ENCODE measurements around the gene ANKRD12. TPM values are rescaled to one million over a fixed set of nuclear protein-coding genes. Genes with fewer than 3 reads are reported as not detected.

The ANKRD12 gene
- total and polyA plus RNA-seq, 2 donors (not counting 1 experiment from before 2014, with no cell fraction given), result 8.0 to 183 TPM

DNA sequence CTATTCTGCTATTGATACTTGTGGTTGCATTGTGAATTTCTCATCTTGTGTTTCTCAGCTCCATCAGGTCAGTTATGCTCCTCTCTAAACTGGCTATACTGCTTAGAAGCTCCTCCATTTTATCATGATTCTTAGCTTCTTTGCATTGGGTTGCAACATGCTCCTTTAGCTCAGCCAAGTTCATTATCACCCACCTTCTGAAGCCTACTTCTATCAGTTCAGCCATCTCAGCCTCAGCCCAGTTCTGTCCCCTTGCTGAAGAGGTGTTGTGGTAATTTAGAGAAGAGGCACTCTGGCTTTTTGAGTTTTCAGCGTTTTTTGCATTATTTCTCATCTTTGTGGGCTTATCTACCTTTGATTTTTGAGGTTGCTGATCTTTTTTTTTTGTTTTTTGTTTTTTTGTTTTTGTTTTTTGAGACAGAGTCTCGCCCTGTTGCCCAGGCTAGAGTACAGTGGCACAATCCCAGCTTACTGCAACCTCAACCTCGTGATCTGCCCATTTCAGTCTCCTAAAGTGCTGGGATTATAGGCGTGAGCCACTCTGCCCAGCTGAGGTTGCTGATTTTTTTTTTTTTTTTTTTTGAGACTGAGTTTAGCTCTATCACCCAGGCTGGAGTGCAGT lies 36.0 kb downstream of the ANKRD12 start:
- ChIA-PET POLR2A (no interaction called here), CTCF (interaction anchor here (1.6 kb wide), 1 partner anchor 12 kb away, joined by 4 read pairs; no protein-coding TSS in a partner anchor)
- no peaks in the 10 kb centered on the region for H3K27me3 Mint-ChIP-seq
- H3K9me3 Mint-ChIP-seq (ENCODE audit: insufficient read depth), result no peaks in the 10 kb centered on the region
- H2AFZ ChIP-seq (ENCODE audit: insufficient read depth, low read depth, low read length, poor library complexity, severe bottlenecking), result no peak overlapping the region
- TF ChIP-seq, protein P1, sequence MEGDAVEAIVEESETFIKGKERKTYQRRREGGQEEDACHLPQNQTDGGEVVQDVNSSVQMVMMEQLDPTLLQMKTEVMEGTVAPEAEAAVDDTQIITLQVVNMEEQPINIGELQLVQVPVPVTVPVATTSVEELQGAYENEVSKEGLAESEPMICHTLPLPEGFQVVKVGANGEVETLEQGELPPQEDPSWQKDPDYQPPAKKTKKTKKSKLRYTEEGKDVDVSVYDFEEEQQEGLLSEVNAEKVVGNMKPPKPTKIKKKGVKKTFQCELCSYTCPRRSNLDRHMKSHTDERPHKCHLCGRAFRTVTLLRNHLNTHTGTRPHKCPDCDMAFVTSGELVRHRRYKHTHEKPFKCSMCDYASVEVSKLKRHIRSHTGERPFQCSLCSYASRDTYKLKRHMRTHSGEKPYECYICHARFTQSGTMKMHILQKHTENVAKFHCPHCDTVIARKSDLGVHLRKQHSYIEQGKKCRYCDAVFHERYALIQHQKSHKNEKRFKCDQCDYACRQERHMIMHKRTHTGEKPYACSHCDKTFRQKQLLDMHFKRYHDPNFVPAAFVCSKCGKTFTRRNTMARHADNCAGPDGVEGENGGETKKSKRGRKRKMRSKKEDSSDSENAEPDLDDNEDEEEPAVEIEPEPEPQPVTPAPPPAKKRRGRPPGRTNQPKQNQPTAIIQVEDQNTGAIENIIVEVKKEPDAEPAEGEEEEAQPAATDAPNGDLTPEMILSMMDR (IDR thresholded peaks at IDR 0.05), result no peak
- no peak for TF ChIP-seq EZH2 (IDR thresholded peaks at IDR 0.05; ENCODE audit: borderline replicate concordance, insufficient read depth, low read depth, low read length, poor library complexity, severe bottlenecking)
- H4K20me1 ChIP-seq (ENCODE audit: control insufficient read depth, insufficient read depth, low read length, poor library complexity, severe bottlenecking), result peaks cover 60% of the 10 kb centered on the region
- no peak overlapping the region for H3K4me2 ChIP-seq (replicated peaks; ENCODE audit: low read depth, low read length, poor library complexity, severe bottlenecking)
- peaks cover 0 to 10% of the 10 kb centered on the region in 2 experiments for H3K36me3 ChIP-seq (replicated peaks in 1 of 2; ENCODE audit: control extremely low read depth in 1 of 2, control insufficient read depth in 1 of 2, extremely low read depth in 1 of 2, insufficient read depth in 2 of 2, low read length in 1 of 2)
- DNase-seq, result no peak
- peaks cover 83% of the 10 kb centered on the region for H3K79me2 ChIP-seq (ENCODE audit: control insufficient read depth, insufficient read depth, low read length)
- H3K9me3 ChIP-seq (ENCODE audit: control extremely low read depth in 1 of 3, control insufficient read depth in 2 of 3, insufficient read depth in 1 of 3, low read length in 2 of 3), result peaks cover 0 to 8% (median 0%) of the 10 kb centered on the region in 3 donors
- peaks cover 17 to 29% of the 10 kb centered on the region in 2 donors for H3K4me1 ChIP-seq (ENCODE audit: control insufficient read depth in 2 of 2, insufficient read depth in 2 of 2, low read length in 2 of 2)
- H3K4me3 Mint-ChIP-seq, result peak overlapping the region; percentile 55
- peak overlapping the region in 1 of 2 donors; percentile 12 for H3K27ac ChIP-seq (ENCODE audit: low read length in 2 of 2)
- H3K4me1 Mint-ChIP-seq, result peaks cover 69% of the 10 kb centered on the region
- no peak overlapping the region for H3K9ac ChIP-seq (ENCODE audit: low read length)
- 83% methylated on average over 1 of the region's 4 CpGs for WGBS (ENCODE audit: insufficient coverage)
- intact Hi-C loops (cut with micrococcal nuclease), result no loop called here
- H3K27me3 ChIP-seq (replicated peaks in 1 of 4; ENCODE audit: control extremely low read depth in 1 of 4, control insufficient read depth in 3 of 4, insufficient read depth in 4 of 4, low read length in 3 of 4), result no peaks in the 10 kb centered on the region
- no peak overlapping the region for H3K27ac Mint-ChIP-seq
- H3K4me3 ChIP-seq (ENCODE audit: control extremely low read depth in 1 of 5, extremely low read depth in 1 of 5, insufficient read depth in 1 of 5, low read depth in 2 of 5, low read length in 4 of 5), result no peak overlapping the region
- ATAC-seq (ENCODE audit: low read depth), result no peak

DNA sequence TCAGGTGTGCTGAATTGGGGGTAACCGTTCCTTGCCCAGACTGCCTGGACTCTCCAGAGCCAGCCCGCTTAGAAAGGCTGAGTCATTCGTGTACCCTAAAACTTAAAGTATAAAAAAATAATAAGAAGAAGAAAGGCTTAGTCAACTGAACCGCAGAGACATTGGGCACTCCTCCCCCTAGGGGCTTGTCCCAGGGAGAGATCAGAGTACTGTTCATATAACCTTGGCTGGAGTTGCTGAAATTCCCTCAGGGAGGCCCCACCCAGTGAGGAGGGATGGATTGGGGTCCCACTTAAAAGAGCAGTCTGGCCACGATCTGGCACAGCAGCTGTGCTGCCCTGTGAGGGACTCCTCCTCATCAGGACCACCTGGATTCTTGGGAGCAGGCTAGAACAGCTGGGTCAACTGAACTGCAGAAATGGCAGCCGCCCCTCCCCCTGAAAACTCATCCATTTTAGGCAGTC lies 37.2 kb downstream of the ANKRD12 start:
- no peak for TF ChIP-seq EZH2 (IDR thresholded peaks at IDR 0.05; ENCODE audit: borderline replicate concordance, insufficient read depth, low read depth, low read length, poor library complexity, severe bottlenecking)
- TF ChIP-seq, protein P1 (IDR thresholded peaks at IDR 0.05), result no peak
- CTCF ChIA-PET, result no interaction called here

More for the DNA sequence above, 37.2 kb downstream of the ANKRD12 start:
- peaks cover 69% of the 10 kb centered on the region for H3K4me1 Mint-ChIP-seq
- H3K27me3 Mint-ChIP-seq, result no peaks in the 10 kb centered on the region
- WGBS (ENCODE audit: insufficient coverage), result 75% methylated on average over 1 of the region's 6 CpGs
- H3K9me3 Mint-ChIP-seq (ENCODE audit: insufficient read depth), result no peaks in the 10 kb centered on the region
- Histone ChIP-seq H3K9ac (ENCODE audit: low read length) (no peak overlapping the region), H3K27me3 (replicated peaks in 1 of 4; ENCODE audit: control extremely low read depth in 1 of 4, control insufficient read depth in 3 of 4, insufficient read depth in 4 of 4, low read length in 3 of 4) (no peaks in the 10 kb centered on the region), H4K20me1 (ENCODE audit: control insufficient read depth, insufficient read depth, low read length, poor library complexity, severe bottlenecking) (peaks cover 70% of the 10 kb centered on the region), H3K4me1 (ENCODE audit: control insufficient read depth in 2 of 2, insufficient read depth in 2 of 2, low read length in 2 of 2) (peaks cover 17 to 29% of the 10 kb centered on the region in 2 donors), H3K27ac (ENCODE audit: low read length in 2 of 2) (no peak overlapping the region), H2AFZ (ENCODE audit: insufficient read depth, low read depth, low read length, poor library complexity, severe bottlenecking) (no peak overlapping the region), H3K79me2 (ENCODE audit: control insufficient read depth, insufficient read depth, low read length) (peaks cover 88% of the 10 kb centered on the region), H3K4me3 (ENCODE audit: control extremely low read depth in 1 of 5, extremely low read depth in 1 of 5, insufficient read depth in 1 of 5, low read depth in 2 of 5, low read length in 4 of 5) (no peak overlapping the region), H3K4me2 (replicated peaks; ENCODE audit: low read depth, low read length, poor library complexity, severe bottlenecking) (peak overlapping the region; percentile 8), H3K36me3 (replicated peaks in 1 of 2; ENCODE audit: control extremely low read depth in 1 of 2, control insufficient read depth in 1 of 2, extremely low read depth in 1 of 2, insufficient read depth in 2 of 2, low read length in 1 of 2) (peaks cover 0 to 10% of the 10 kb centered on the region in 2 experiments), H3K9me3 (ENCODE audit: control extremely low read depth in 1 of 3, control insufficient read depth in 2 of 3, insufficient read depth in 1 of 3, low read length in 2 of 3) (peaks cover 0 to 8% (median 0%) of the 10 kb centered on the region in 3 donors)
- H3K4me3 Mint-ChIP-seq, result no peak overlapping the region
- no peak for ATAC-seq (ENCODE audit: low read depth)
- intact Hi-C loops (cut with micrococcal nuclease), result no loop called here
- DNase-seq, result no peak
- POLR2A ChIA-PET, result interaction anchor here (0.7 kb wide), 1 partner anchor 38 kb away, joined by 3 read pairs; no protein-coding TSS in a partner anchor
- H3K27ac Mint-ChIP-seq, result no peak overlapping the region

Measured in B cell (primary cell).